Glomerular visceral epithelial cell (primary cell): ENCODE measurements around the gene VPS37B.
"Not testable (repeated sequence)": the region's sequence is repeated elsewhere in the genome, so short reads cannot be mapped to it uniquely, and the experiment has no call there.

ENCODE experiments used
- DNase-seq: peaks from one replicate; pipeline ENCODE4 v3.0.0-alpha.2; 2016; ENCODE audit errors: extremely low spot score

Gene VPS37B

GRCh38 chr12:122882908-122883558, 12.9 kb downstream of the VPS37B start:
- no peak for DNase-seq

- no peak for DNase-seq
Measured at GRCh38 chr12:122880668-122881067, 15.3 kb downstream of the VPS37B start.

- DNase-seq: no peak
Measured at GRCh38 chr12:122880155-122880667, 15.7 kb downstream of the VPS37B start.

GRCh38 chr12:122878780-122879612, 16.9 kb downstream of the VPS37B start:
- DNase-seq: no peak

GRCh38 chr12:122876731-122877130, 19.2 kb downstream of the VPS37B start:
- no peak for DNase-seq

- not testable (repeated sequence) for DNase-seq
Measured at GRCh38 chr12:122876281-122876680, 19.6 kb downstream of the VPS37B start.

- DNase-seq: no peak
Measured at GRCh38 chr12:122875590-122876220, 20.2 kb downstream of the VPS37B start.

GRCh38 chr12:122874081-122874480, 21.8 kb downstream of the VPS37B start:
- DNase-seq: no peak

GRCh38 chr12:122873540-122873939, 22.4 kb downstream of the VPS37B start:
- no peak for DNase-seq

GRCh38 chr12:122872815-122873361, 23.0 kb downstream of the VPS37B start:
- DNase-seq: no peak

GRCh38 chr12:122871851-122872780, 23.8 kb downstream of the VPS37B start:
- peak; percentile 39 for DNase-seq

- no peak for DNase-seq
Measured at GRCh38 chr12:122870867-122871664, 24.9 kb downstream of the VPS37B start.

- no peak for DNase-seq
Measured at GRCh38 chr12:122870163-122870842, 25.6 kb downstream of the VPS37B start.

- no peak for DNase-seq
Measured at GRCh38 chr12:122869207-122869973, 26.5 kb downstream of the VPS37B start.

- DNase-seq: no peak
Measured at GRCh38 chr12:122868471-122869177, 27.3 kb downstream of the VPS37B start.

GRCh38 chr12:122867691-122868461, 28.0 kb downstream of the VPS37B start:
- no peak for DNase-seq

GRCh38 chr12:122866950-122867607, 28.8 kb downstream of the VPS37B start:
- no peak for DNase-seq
